ENCODE results near the gene CSPG4.
A peak's percentile ranks its signal among the peaks of the same experiment; 100 is the strongest.

The CSPG4 gene

GRCh38 chr15:75646944-75647364 lies 65.7 kb downstream of the CSPG4 start:
- H3K27me3 ChIP-seq (ENCODE audit: control insufficient read depth, insufficient read depth, low read length, poor library complexity, severe bottlenecking), result peaks cover 20% of the 10 kb centered on the region
- peak overlapping the region; percentile 93 for H3K27ac ChIP-seq (ENCODE audit: insufficient read depth, low read depth, low read length, poor library complexity, severe bottlenecking)
- no peaks in the 10 kb centered on the region for H3K36me3 ChIP-seq (ENCODE audit: control insufficient read depth, insufficient read depth, low read length)
- H3K9me3 ChIP-seq (ENCODE audit: control insufficient read depth, low read length), result no peaks in the 10 kb centered on the region
- WGBS, 2 experiments, result 4 to 5% methylated on average over 26 of the region's 26 CpGs
- peak overlapping the region; percentile 93 for H3K4me3 ChIP-seq (ENCODE audit: insufficient read depth, low read depth, low read length)
- peaks cover 28% of the 10 kb centered on the region for H3K4me1 ChIP-seq (ENCODE audit: control insufficient read depth, insufficient read depth, low read length)

- Histone ChIP-seq H3K27ac (ENCODE audit: insufficient read depth, low read depth, low read length, poor library complexity, severe bottlenecking) (no peak overlapping the region), H3K27me3 (ENCODE audit: control insufficient read depth, insufficient read depth, low read length, poor library complexity, severe bottlenecking) (peaks cover 20% of the 10 kb centered on the region), H3K4me3 (ENCODE audit: insufficient read depth, low read depth, low read length) (peak overlapping the region; percentile 93), H3K36me3 (ENCODE audit: control insufficient read depth, insufficient read depth, low read length) (no peaks in the 10 kb centered on the region), H3K4me1 (ENCODE audit: control insufficient read depth, insufficient read depth, low read length) (peaks cover 22% of the 10 kb centered on the region), H3K9me3 (ENCODE audit: control insufficient read depth, low read length) (no peaks in the 10 kb centered on the region)
- 59 to 66% methylated on average over 5 of the region's 5 CpGs for WGBS, 2 experiments
These were observed 66.3 kb downstream of the CSPG4 start for GRCh38 chr15:75646112-75646943.

GRCh38 chr15:75644376-75644775 lies 68.3 kb downstream of the CSPG4 start:
- Histone ChIP-seq H3K4me1 (ENCODE audit: control insufficient read depth, insufficient read depth, low read length) (peaks cover 7% of the 10 kb centered on the region), H3K36me3 (ENCODE audit: control insufficient read depth, insufficient read depth, low read length) (no peaks in the 10 kb centered on the region), H3K27me3 (ENCODE audit: control insufficient read depth, insufficient read depth, low read length, poor library complexity, severe bottlenecking) (peaks cover 20% of the 10 kb centered on the region), H3K9me3 (ENCODE audit: control insufficient read depth, low read length) (no peaks in the 10 kb centered on the region), H3K4me3 (ENCODE audit: insufficient read depth, low read depth, low read length) (no peak overlapping the region), H3K27ac (ENCODE audit: insufficient read depth, low read depth, low read length, poor library complexity, severe bottlenecking) (no peak overlapping the region)
- WGBS, 2 experiments, result 61 to 62% methylated on average over 2 of the region's 2 CpGs

GRCh38 chr15:75641603-75642002 lies 71.0 kb downstream of the CSPG4 start:
- H3K27me3 ChIP-seq (ENCODE audit: control insufficient read depth, insufficient read depth, low read length, poor library complexity, severe bottlenecking), result peaks cover 11% of the 10 kb centered on the region
- H3K9me3 ChIP-seq (ENCODE audit: control insufficient read depth, low read length), result no peaks in the 10 kb centered on the region
- H3K4me3 ChIP-seq (ENCODE audit: insufficient read depth, low read depth, low read length), result no peak overlapping the region
- H3K36me3 ChIP-seq (ENCODE audit: control insufficient read depth, insufficient read depth, low read length), result no peaks in the 10 kb centered on the region
- no peaks in the 10 kb centered on the region for H3K4me1 ChIP-seq (ENCODE audit: control insufficient read depth, insufficient read depth, low read length)
- H3K27ac ChIP-seq (ENCODE audit: insufficient read depth, low read depth, low read length, poor library complexity, severe bottlenecking), result no peak overlapping the region
- WGBS, 2 experiments, result 92 to 94% methylated on average over 5 of the region's 5 CpGs

- Histone ChIP-seq H3K36me3 (ENCODE audit: control insufficient read depth, insufficient read depth, low read length) (no peaks in the 10 kb centered on the region), H3K27ac (ENCODE audit: insufficient read depth, low read depth, low read length, poor library complexity, severe bottlenecking) (no peak overlapping the region), H3K27me3 (ENCODE audit: control insufficient read depth, insufficient read depth, low read length, poor library complexity, severe bottlenecking) (peaks cover 7% of the 10 kb centered on the region), H3K4me3 (ENCODE audit: insufficient read depth, low read depth, low read length) (no peak overlapping the region), H3K4me1 (ENCODE audit: control insufficient read depth, insufficient read depth, low read length) (no peaks in the 10 kb centered on the region), H3K9me3 (ENCODE audit: control insufficient read depth, low read length) (no peaks in the 10 kb centered on the region)
- 94 to 95% methylated on average over 2 of the region's 4 CpGs for WGBS, 2 experiments
These were observed 71.5 kb downstream of the CSPG4 start for GRCh38 chr15:75641179-75641503.

GRCh38 chr15:75640483-75641178 lies 72.0 kb downstream of the CSPG4 start:
- H3K36me3 ChIP-seq (ENCODE audit: control insufficient read depth, insufficient read depth, low read length), result no peaks in the 10 kb centered on the region
- H3K27me3 ChIP-seq (ENCODE audit: control insufficient read depth, insufficient read depth, low read length, poor library complexity, severe bottlenecking), result peaks cover 2% of the 10 kb centered on the region
- WGBS, 2 experiments, result 10 to 12% methylated on average over 17 of the region's 17 CpGs
- H3K9me3 ChIP-seq (ENCODE audit: control insufficient read depth, low read length), result no peaks in the 10 kb centered on the region
- H3K4me3 ChIP-seq (ENCODE audit: insufficient read depth, low read depth, low read length), result peak overlapping the region; percentile 100
- peak overlapping the region; percentile 95 for H3K27ac ChIP-seq (ENCODE audit: insufficient read depth, low read depth, low read length, poor library complexity, severe bottlenecking)
- no peaks in the 10 kb centered on the region for H3K4me1 ChIP-seq (ENCODE audit: control insufficient read depth, insufficient read depth, low read length)

- no peaks in the 10 kb centered on the region for H3K4me1 ChIP-seq (ENCODE audit: control insufficient read depth, insufficient read depth, low read length)
- no peaks in the 10 kb centered on the region for H3K9me3 ChIP-seq (ENCODE audit: control insufficient read depth, low read length)
- H3K27me3 ChIP-seq (ENCODE audit: control insufficient read depth, insufficient read depth, low read length, poor library complexity, severe bottlenecking), result no peaks in the 10 kb centered on the region
- no peaks in the 10 kb centered on the region for H3K36me3 ChIP-seq (ENCODE audit: control insufficient read depth, insufficient read depth, low read length)
- 0% methylated on average over 83 of the region's 83 CpGs for WGBS, 2 experiments
- H3K27ac ChIP-seq (ENCODE audit: insufficient read depth, low read depth, low read length, poor library complexity, severe bottlenecking), result peak within 1 kb of the TSS; percentile 95
- peak within 1 kb of the TSS; percentile 100 for H3K4me3 ChIP-seq (ENCODE audit: insufficient read depth, low read depth, low read length)
These were observed 72.8 kb downstream of the CSPG4 start, which contains the start of gene IMP3 for GRCh38 chr15:75639709-75640482. TSS of gene IMP3 (minus strand) at chr15:75640224. CDS start at chr15:75640168, 56 bp downstream.

- H3K9me3 ChIP-seq (ENCODE audit: control insufficient read depth, low read length), result no peaks in the 10 kb centered on the region
- 1% methylated on average over 16 of the region's 16 CpGs for WGBS, 2 experiments
- H3K27me3 ChIP-seq (ENCODE audit: control insufficient read depth, insufficient read depth, low read length, poor library complexity, severe bottlenecking), result no peaks in the 10 kb centered on the region
- peak overlapping the region; percentile 100 for H3K4me3 ChIP-seq (ENCODE audit: insufficient read depth, low read depth, low read length)
- no peaks in the 10 kb centered on the region for H3K4me1 ChIP-seq (ENCODE audit: control insufficient read depth, insufficient read depth, low read length)
- H3K36me3 ChIP-seq (ENCODE audit: control insufficient read depth, insufficient read depth, low read length), result no peaks in the 10 kb centered on the region
- H3K27ac ChIP-seq (ENCODE audit: insufficient read depth, low read depth, low read length, poor library complexity, severe bottlenecking), result no peak overlapping the region
These were observed 73.4 kb downstream of the CSPG4 start for GRCh38 chr15:75639191-75639708.

GRCh38 chr15:75637245-75638009 lies 75.2 kb downstream of the CSPG4 start:
- H3K27ac ChIP-seq (ENCODE audit: insufficient read depth, low read depth, low read length, poor library complexity, severe bottlenecking), result no peak overlapping the region
- no peak overlapping the region for H3K4me3 ChIP-seq (ENCODE audit: insufficient read depth, low read depth, low read length)
- 91 to 94% methylated on average over 4 of the region's 4 CpGs for WGBS, 2 experiments
- no peaks in the 10 kb centered on the region for H3K4me1 ChIP-seq (ENCODE audit: control insufficient read depth, insufficient read depth, low read length)
- no peaks in the 10 kb centered on the region for H3K9me3 ChIP-seq (ENCODE audit: control insufficient read depth, low read length)
- no peaks in the 10 kb centered on the region for H3K36me3 ChIP-seq (ENCODE audit: control insufficient read depth, insufficient read depth, low read length)
- H3K27me3 ChIP-seq (ENCODE audit: control insufficient read depth, insufficient read depth, low read length, poor library complexity, severe bottlenecking), result no peaks in the 10 kb centered on the region
